RWPE1 (cell line): ENCODE results near the gene PTPRR.

ENCODE experiments used
- CTCF ChIA-PET: fragments of 350-600 bp; sonication (Branson Sonifier 250); formaldehyde crosslinking; extraction: SDS; loops from one replicate; lab custom pipeline; 2021; lab: Yijun Ruan, JAX
- POLR2A ChIA-PET: fragments of 400-600 bp; formaldehyde crosslinking; extraction: SDS; loops from one replicate; lab custom pipeline; 2020; ENCODE audit warnings: antibody characterized with exemption; ENCODE audit not compliant: low non-redundant PET; lab: Yijun Ruan, JAX
- DNase-seq: peaks from one replicate; pipeline ENCODE4 v3.0.0; 2012; ENCODE audit warnings: low spot score
- H3K27ac ChIP-seq: fragments of 450-650 bp; 2 replicates; pipeline ENCODE4 v1.5.1; 2017
- CTCF ChIP-seq: fragments of 450-650 bp; conservative IDR thresholded peaks from 2 replicates; pipeline ENCODE4 v1.5.1; 2017; ENCODE audit warnings: low read depth, mild to moderate bottlenecking

Gene PTPRR

DNA sequence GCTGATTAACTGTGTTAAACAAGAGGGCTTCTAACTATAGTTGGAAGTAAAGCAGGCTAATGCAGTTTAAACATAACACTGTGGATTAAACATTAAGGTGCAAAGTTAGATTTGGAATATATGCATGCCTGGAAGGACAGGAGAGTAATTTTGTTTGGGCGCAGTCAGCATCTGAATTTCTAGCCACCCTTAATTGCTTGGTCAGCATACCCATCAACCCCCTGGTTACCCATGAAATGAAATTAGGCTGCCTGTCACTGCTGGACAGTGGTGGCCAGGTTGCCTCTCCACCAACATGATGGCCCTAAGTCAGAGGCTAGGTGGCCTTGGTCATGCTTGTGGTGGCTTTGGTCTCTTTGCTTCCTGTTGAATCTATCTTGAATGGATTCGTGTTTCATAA is 253.3 kb downstream of the PTPRR start:
- DNase-seq, result no peak
- POLR2A ChIA-PET, result no interaction called here
- TF ChIP-seq CTCF, result no peak
- CTCF ChIA-PET, result interaction anchor here (1.2 kb wide), 1 partner anchor 47 kb away, joined by 3 read pairs; no protein-coding TSS in a partner anchor
- no peak overlapping the region for H3K27ac ChIP-seq

- ChIA-PET POLR2A (no interaction called here), CTCF (interaction anchor here (1.2 kb wide), 1 partner anchor 46 kb away, joined by 3 read pairs; no protein-coding TSS in a partner anchor)
- no peak for DNase-seq
- no peak for TF ChIP-seq CTCF
- no peak overlapping the region for H3K27ac ChIP-seq
Measured at GRCh38 chr12:70666364-70666763, 254.2 kb downstream of the PTPRR start.

DNA sequence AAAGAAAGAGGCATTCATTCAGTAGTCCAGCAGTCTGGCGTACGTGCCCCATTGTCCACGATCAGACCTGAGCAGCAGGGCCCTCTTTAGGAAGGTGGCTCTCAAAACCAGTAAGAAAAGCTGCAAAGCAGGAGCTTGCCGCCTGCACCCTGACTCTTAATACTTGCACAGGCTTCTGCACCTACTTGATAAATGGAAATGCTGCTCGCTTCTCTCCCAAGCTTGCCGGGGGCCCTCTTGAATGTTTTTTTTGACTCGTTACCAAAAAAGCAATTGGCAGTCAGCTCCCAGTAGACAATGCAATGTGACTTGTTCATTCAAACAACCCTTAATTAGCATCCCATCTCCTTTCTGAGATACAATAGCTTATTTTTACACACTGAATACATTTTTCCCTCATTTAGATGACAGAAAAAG is 256.1 kb downstream of the PTPRR start:
- TF ChIP-seq CTCF, result no peak
- H3K27ac ChIP-seq, result no peak overlapping the region
- ChIA-PET CTCF (no interaction called here), POLR2A (no interaction called here)
- DNase-seq, result no peak

DNA sequence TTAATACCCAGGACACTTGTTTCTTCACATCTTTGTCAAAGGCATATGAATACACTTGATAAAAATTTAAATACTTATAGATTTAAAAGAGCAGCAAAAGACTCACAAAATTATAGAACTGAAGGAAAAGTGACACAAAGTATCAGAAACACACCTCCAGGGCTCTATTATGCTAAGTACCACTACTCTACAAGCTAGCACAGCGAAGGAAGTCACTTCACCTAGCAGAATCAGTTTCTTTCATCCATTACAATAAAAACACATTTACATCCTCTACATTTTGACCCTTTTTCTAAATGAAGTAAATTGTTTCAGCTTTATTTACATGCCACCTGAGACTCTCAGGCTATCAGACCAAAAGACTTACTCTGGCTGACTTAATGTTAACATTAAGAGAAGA is 256.7 kb downstream of the PTPRR start:
- no peak overlapping the region for H3K27ac ChIP-seq
- TF ChIP-seq CTCF, result no peak
- CTCF ChIA-PET, result no interaction called here
- DNase-seq, result no peak
- POLR2A ChIA-PET, result no interaction called here

GRCh38 chr12:70661466-70662161 is 258.9 kb downstream of the PTPRR start:
- ChIA-PET CTCF (no interaction called here), POLR2A (no interaction called here)
- TF ChIP-seq CTCF, result no peak
- DNase-seq, result no peak
- H3K27ac ChIP-seq, result no peak overlapping the region

- CTCF ChIA-PET, result no interaction called here
- POLR2A ChIA-PET, result no interaction called here
- TF ChIP-seq CTCF, result no peak
- no peak overlapping the region for H3K27ac ChIP-seq
- DNase-seq, result peak; percentile 14
Measured at GRCh38 chr12:70660620-70661219, 259.8 kb downstream of the PTPRR start.
